Loucy (cell line): Measurements from ENCODE around the gene DOCK6.

Experiments
- H2AFZ ChIP-seq: fragments of 200-600 bp; sonication (generic); 2 replicates; pipeline ENCODE4 v1.6.0; 2016; ENCODE audit warnings: antibody characterized with exemption, mild to moderate bottlenecking, low read length, moderate library complexity
- H3F3A ChIP-seq: fragments of 200-600 bp; 2 replicates; pipeline ENCODE4 v1.6.0; 2016; ENCODE audit warnings: antibody characterized with exemption, low read depth, mild to moderate bottlenecking
- H3K27me3 ChIP-seq: fragments of 200-600 bp; sonication (generic); 2 replicates; pipeline ENCODE4 v1.6.1; 2014; ENCODE audit warnings: low read length, mild to moderate bottlenecking; ENCODE audit not compliant: insufficient read depth, poor library complexity, severe bottlenecking
- H3K36me3 ChIP-seq: fragments of 200-600 bp; sonication (generic); 2 replicates; pipeline ENCODE4 v1.6.1; 2016; ENCODE audit warnings: low read length; ENCODE audit not compliant: insufficient read depth
- H3K4me1 ChIP-seq: fragments of 200-600 bp; sonication (generic); 2 replicates; pipeline ENCODE4 v1.5.1; 2014; ENCODE audit warnings: low read length, mild to moderate bottlenecking; ENCODE audit not compliant: insufficient read depth, poor library complexity, severe bottlenecking
- H3K4me2 ChIP-seq: fragments of 200-600 bp; sonication (generic); 2 replicates; pipeline ENCODE4 v1.6.0; 2014; ENCODE audit warnings: antibody characterized with exemption, low read length, low read depth, mild to moderate bottlenecking; ENCODE audit not compliant: poor library complexity, severe bottlenecking
- H3K4me3 ChIP-seq: fragments of 200-600 bp; sonication (generic); 2 replicates; pipeline ENCODE4 v1.5.1; 2014; ENCODE audit warnings: low read length, mild to moderate bottlenecking, mixed read lengths; ENCODE audit not compliant: poor library complexity, severe bottlenecking
- H3K79me2 ChIP-seq: fragments of 200-600 bp; sonication (generic); 2 replicates; pipeline ENCODE4 v1.6.1; 2014; ENCODE audit warnings: low read length; ENCODE audit not compliant: insufficient read depth
- H3K9ac ChIP-seq: fragments of 200-600 bp; sonication (generic); 2 replicates; pipeline ENCODE4 v1.6.0; 2014; ENCODE audit warnings: mild to moderate bottlenecking, low read depth, low read length, moderate library complexity; ENCODE audit not compliant: poor library complexity, severe bottlenecking
- H3K9me2 ChIP-seq: fragments of 200-600 bp; sonication (generic); replicated peaks from 2 replicates; pipeline ENCODE4 v1.6.1; 2016; ENCODE audit warnings: low read depth, low read length, mixed read lengths
- H3K9me3 ChIP-seq: fragments of 200-600 bp; sonication (generic); 2 replicates; pipeline ENCODE4 v1.6.1; 2014; ENCODE audit warnings: mild to moderate bottlenecking, antibody characterized with exemption, low read length, low read depth; ENCODE audit not compliant: insufficient read depth
- H4K20me1 ChIP-seq: fragments of 200-600 bp; sonication (generic); 2 replicates; pipeline ENCODE4 v1.6.0; 2014; ENCODE audit warnings: antibody characterized with exemption, low read length, mild to moderate bottlenecking; ENCODE audit not compliant: insufficient read depth, poor library complexity, severe bottlenecking
- EZH2phosphoT487 ChIP-seq: fragments of 200-600 bp; IDR thresholded peaks from 2 replicates; pipeline ENCODE4 v1.6.1; 2018; ENCODE audit warnings: antibody characterized with exemption, mild to moderate bottlenecking, moderate library complexity, borderline replicate concordance
- TF ChIP-seq, protein P1 (sequence below): fragments of 200-600 bp; sonication (generic); conservative IDR thresholded peaks from 2 replicates; pipeline ENCODE4 v1.5.1; 2014; ENCODE audit warnings: mild to moderate bottlenecking, antibody characterized with exemption, low read length

The DOCK6 gene

DNA sequence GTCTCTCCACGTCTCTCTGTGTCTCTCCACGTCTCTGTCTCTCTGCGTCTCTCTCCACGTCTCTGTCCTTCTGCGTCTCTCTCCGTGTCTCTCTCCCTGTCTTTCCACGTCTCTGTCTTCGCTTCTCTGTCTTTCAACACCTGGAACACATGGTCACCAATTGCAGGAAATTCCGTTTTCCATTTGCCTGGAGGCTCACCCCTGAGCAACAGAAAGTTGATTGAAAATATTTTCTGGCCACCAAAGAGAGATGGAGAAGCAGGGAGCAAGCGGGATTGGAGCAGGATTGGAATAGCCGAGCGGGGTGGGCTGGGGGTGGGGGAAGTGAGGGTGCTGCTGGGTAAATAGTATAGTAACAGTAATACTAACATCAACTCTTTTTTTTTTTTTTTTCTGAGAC lies 66.6 kb downstream of the DOCK6 start:
- H3K9me3 ChIP-seq: no peaks in the 10 kb centered on the region
- no peak overlapping the region for H3K4me3 ChIP-seq
- no peaks in the 10 kb centered on the region for H3K79me2 ChIP-seq
- no peaks in the 10 kb centered on the region for H3K27me3 ChIP-seq
- H3K36me3 ChIP-seq: no peaks in the 10 kb centered on the region
- no peak for TF ChIP-seq EZH2phosphoT487
- TF ChIP-seq, protein P1, sequence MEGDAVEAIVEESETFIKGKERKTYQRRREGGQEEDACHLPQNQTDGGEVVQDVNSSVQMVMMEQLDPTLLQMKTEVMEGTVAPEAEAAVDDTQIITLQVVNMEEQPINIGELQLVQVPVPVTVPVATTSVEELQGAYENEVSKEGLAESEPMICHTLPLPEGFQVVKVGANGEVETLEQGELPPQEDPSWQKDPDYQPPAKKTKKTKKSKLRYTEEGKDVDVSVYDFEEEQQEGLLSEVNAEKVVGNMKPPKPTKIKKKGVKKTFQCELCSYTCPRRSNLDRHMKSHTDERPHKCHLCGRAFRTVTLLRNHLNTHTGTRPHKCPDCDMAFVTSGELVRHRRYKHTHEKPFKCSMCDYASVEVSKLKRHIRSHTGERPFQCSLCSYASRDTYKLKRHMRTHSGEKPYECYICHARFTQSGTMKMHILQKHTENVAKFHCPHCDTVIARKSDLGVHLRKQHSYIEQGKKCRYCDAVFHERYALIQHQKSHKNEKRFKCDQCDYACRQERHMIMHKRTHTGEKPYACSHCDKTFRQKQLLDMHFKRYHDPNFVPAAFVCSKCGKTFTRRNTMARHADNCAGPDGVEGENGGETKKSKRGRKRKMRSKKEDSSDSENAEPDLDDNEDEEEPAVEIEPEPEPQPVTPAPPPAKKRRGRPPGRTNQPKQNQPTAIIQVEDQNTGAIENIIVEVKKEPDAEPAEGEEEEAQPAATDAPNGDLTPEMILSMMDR: no peak
- H2AFZ ChIP-seq: no peak overlapping the region
- H3K9me2 ChIP-seq: no peaks in the 10 kb centered on the region
- H3K9ac ChIP-seq: no peak overlapping the region
- no peaks in the 10 kb centered on the region for H3F3A ChIP-seq
- H4K20me1 ChIP-seq: no peaks in the 10 kb centered on the region
- peaks cover 4% of the 10 kb centered on the region for H3K4me1 ChIP-seq
- no peak overlapping the region for H3K4me2 ChIP-seq

DNA sequence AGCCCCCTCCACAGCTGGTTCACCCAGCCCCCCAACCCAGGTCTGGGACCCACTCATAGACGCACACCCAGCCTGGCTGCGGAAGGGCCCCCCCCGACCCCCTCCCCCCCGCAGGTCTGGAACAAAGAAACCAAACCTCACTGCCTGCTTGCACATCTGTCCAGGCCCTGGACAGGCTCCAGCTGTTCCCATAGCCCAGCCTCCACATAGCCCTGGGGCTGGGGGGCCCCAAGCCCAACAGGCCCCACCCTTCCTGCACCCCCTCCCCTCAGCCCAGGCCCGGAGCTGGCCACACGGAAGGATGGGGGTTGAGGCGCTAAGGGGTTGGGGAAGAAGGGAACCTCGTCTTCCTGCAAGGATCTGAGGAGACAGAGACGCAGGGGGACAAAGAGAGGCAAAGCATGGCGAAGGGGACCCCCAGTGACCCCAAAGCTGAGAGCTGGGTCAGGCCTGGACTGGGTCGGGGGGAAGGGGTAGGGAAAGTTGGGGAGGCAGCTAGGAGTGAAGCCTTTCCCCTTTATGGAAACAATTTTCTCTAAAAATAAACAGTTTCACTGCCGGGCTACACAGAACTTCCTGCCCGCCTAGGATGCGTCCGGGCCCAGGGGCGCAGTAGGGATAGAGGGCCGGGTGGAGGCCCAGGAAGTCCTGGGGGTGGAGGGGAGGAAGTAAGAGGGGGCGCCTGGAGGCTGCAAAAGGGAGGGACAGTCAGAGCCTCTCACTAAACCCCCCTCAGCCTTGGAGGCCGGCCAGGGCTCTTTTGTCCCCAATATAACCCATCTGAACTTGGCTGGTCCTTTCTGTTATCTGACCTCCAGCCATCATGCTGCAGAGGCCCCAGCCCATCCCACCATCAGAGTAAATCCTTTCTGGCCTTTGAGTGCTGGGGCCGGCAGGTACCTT lies 67.4 kb downstream of the DOCK6 start:
- Histone ChIP-seq H3K4me1 (peaks cover 4% of the 10 kb centered on the region), H3K79me2 (no peaks in the 10 kb centered on the region), H4K20me1 (no peaks in the 10 kb centered on the region), H3K4me3 (no peak overlapping the region), H3K9me3 (no peaks in the 10 kb centered on the region), H2AFZ (no peak overlapping the region), H3K36me3 (no peaks in the 10 kb centered on the region), H3F3A (no peaks in the 10 kb centered on the region), H3K27me3 (no peaks in the 10 kb centered on the region), H3K9ac (no peak overlapping the region), H3K4me2 (no peak overlapping the region), H3K9me2 (no peaks in the 10 kb centered on the region)
- TF ChIP-seq, protein P1: no peak
- TF ChIP-seq EZH2phosphoT487: no peak

DNA sequence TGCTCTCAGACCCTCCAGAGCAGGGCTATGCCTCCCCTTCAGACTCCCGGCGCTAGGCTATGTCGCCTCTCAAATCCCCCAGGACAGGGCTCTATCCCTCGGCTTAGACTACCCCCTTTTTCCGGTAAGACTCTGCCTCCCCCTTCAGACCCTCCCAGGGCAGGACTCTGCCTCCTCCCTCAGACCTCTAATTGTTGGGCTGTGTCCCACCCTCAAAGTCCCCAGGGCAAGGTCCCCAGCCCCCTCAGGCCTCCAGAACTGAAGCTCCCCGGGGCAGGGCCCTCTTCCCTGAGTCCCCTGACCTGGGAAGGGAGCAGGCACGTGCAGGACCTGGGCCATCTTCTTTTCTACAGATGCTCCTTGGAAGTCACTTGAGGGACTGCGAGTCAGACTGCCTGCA lies 68.2 kb downstream of the DOCK6 start:
- Histone ChIP-seq H3K4me3 (no peak overlapping the region), H3K4me2 (no peak overlapping the region), H3K9ac (no peak overlapping the region)

More for the DNA sequence above, 68.2 kb downstream of the DOCK6 start:
- Histone ChIP-seq H3K36me3 (no peaks in the 10 kb centered on the region), H3K9me2 (no peaks in the 10 kb centered on the region), H3K4me1 (peaks cover 4% of the 10 kb centered on the region), H4K20me1 (no peaks in the 10 kb centered on the region), H3K79me2 (no peaks in the 10 kb centered on the region), H2AFZ (no peak overlapping the region), H3K27me3 (no peaks in the 10 kb centered on the region), H3K9me3 (no peaks in the 10 kb centered on the region), H3F3A (no peaks in the 10 kb centered on the region)
- no peak for TF ChIP-seq EZH2phosphoT487
- TF ChIP-seq, protein P1: no peak
